HG03342 (cell line): ENCODE results near the gene ABCC9.

Source experiments
- ATAC-seq: cut with Tn5 transposase; IDR thresholded peaks from one replicate; pipeline ENCODE4 v1.9.1; 2021; ENCODE audit warnings: mild to moderate bottlenecking, moderate library complexity; ENCODE audit not compliant: unreplicated experiment

The ABCC9 gene

GRCh38 chr12:21776175-21776574 is 165.1 kb downstream of the ABCC9 start:
- ATAC-seq: no peak

GRCh38 chr12:21775133-21775820 is 165.9 kb downstream of the ABCC9 start:
- ATAC-seq: no peak

- ATAC-seq: no peak
These were observed 166.7 kb downstream of the ABCC9 start, which contains the start of gene KCNJ8 for GRCh38 chr12:21774358-21775132. Gene KCNJ8, minus strand, starts transcription at chr12:21774706. Its CDS starts 1,090 bp downstream, at chr12:21773616.

- ATAC-seq: no peak
These were observed 167.4 kb downstream of the ABCC9 start for GRCh38 chr12:21773806-21774205.

GRCh38 chr12:21773263-21773741 is 167.9 kb downstream of the ABCC9 start:
- no peak for ATAC-seq

- no peak for ATAC-seq
These were observed 169.9 kb downstream of the ABCC9 start for GRCh38 chr12:21771311-21771710.

- ATAC-seq: no peak
These were observed 171.9 kb downstream of the ABCC9 start for GRCh38 chr12:21769307-21769706.

GRCh38 chr12:21766403-21766802 is 174.8 kb downstream of the ABCC9 start:
- no peak for ATAC-seq

GRCh38 chr12:21764950-21765349 is 176.3 kb downstream of the ABCC9 start:
- ATAC-seq: no peak

- ATAC-seq: no peak
These were observed 177.2 kb downstream of the ABCC9 start for GRCh38 chr12:21764065-21764464.

- ATAC-seq: no peak
These were observed 177.7 kb downstream of the ABCC9 start for GRCh38 chr12:21763531-21763930.

- no peak for ATAC-seq
These were observed 181.5 kb downstream of the ABCC9 start for GRCh38 chr12:21759737-21760136.

- no peak for ATAC-seq
These were observed 183.5 kb downstream of the ABCC9 start for GRCh38 chr12:21757735-21758134.

- no peak for ATAC-seq
These were observed 184.5 kb downstream of the ABCC9 start for GRCh38 chr12:21756699-21757098.

GRCh38 chr12:21751517-21751916 is 189.7 kb downstream of the ABCC9 start:
- ATAC-seq: no peak
